Left lung (tissue), 10 donors: ENCODE results near the gene RAVER1. TPM values are rescaled to one million over a fixed set of nuclear protein-coding genes. Genes with fewer than 3 reads are reported as not detected.

Source experiments
- ATAC-seq: fragments of 200-7000 bp; cut with Tn5 transposase; one replicate; pipeline ENCODE4 v1.9.1; 2020; ENCODE audit warnings: moderate library complexity
- DNase-seq, 4 donors: peaks; one replicate each; pipeline ENCODE4 v3.0.0-alpha.2; 2013 to 2020
- H3K27ac ChIP-seq, 2 donors: fragments of 200-600 bp; sonication (generic) in 1 of 2; one replicate each; pipeline versions ENCODE4 v1.5.0 to v1.8.0; 2020 to 2021
- H3K27me3 ChIP-seq, 2 donors: fragments of 200-600 bp; sonication (generic) in 1 of 2; one replicate each; pipeline versions ENCODE4 v1.5.0 to v1.8.0; 2020 to 2021
- H3K36me3 ChIP-seq, 2 donors: fragments of 200-600 bp; sonication (generic) in 1 of 2; one replicate each; pipeline versions ENCODE4 v1.5.0 to v1.8.0; 2020 to 2021
- H3K4me1 ChIP-seq, 2 donors: fragments of 200-600 bp; one replicate each; pipeline ENCODE4 v1.8.0; 2021
- H3K4me3 ChIP-seq, 2 donors: fragments of 200-600 bp; sonication (generic) in 1 of 2; one replicate each; pipeline versions ENCODE4 v1.5.0 to v1.8.0; 2020 to 2021; ENCODE audit warnings: mild to moderate bottlenecking in 1 of 2
- H3K9me3 ChIP-seq, 2 donors: fragments of 200-600 bp; sonication (generic) in 1 of 2; one replicate each; pipeline versions ENCODE4 v1.5.0 to v1.8.0; 2020 to 2021
- intact Hi-C, 2 donors: fragments of 100-400 bp; cut with DNase I; formaldehyde crosslinking; loops; one replicate each; pipeline versions ENCODE4 v1.11.2 to v1.14.2; 2022
- polyA plus RNA-seq, 6 donors: library from polyadenylated mRNA; unstranded; fragments of 120-200 nt; gene quantifications; one replicate each; pipeline ENCODE4 v1.2.1, GENCODE V29; 2013; ENCODE audit not compliant: insufficient read length in 6 of 6
- total RNA-seq, 2 donors: library from RNA; stranded (reverse); fragmentation: NEBNext Ultra II Directional; extraction: Animal tissue kit (Norgen Biotek cat#: 25700); gene quantifications; one replicate each; pipeline ENCODE4 v1.2.1, GENCODE V29; 2021
- TF ChIP-seq, protein P1 (sequence below), 2 donors: fragments of 200-600 bp; sonication (generic) in 1 of 2; IDR thresholded peaks; one replicate each; pipeline versions ENCODE4 v1.5.0 to v1.8.0; 2021; ENCODE audit warnings: antibody characterized with exemption in 2 of 2
- donor health status: DM: no; HTN: yes; CAD: no.
- donor health status: DM: no; HTN: no; CAD: no.

The RAVER1 gene
- total and polyA plus RNA-seq, 8 donors = 21.6 to 39.0 (median 29.7) TPM

DNA sequence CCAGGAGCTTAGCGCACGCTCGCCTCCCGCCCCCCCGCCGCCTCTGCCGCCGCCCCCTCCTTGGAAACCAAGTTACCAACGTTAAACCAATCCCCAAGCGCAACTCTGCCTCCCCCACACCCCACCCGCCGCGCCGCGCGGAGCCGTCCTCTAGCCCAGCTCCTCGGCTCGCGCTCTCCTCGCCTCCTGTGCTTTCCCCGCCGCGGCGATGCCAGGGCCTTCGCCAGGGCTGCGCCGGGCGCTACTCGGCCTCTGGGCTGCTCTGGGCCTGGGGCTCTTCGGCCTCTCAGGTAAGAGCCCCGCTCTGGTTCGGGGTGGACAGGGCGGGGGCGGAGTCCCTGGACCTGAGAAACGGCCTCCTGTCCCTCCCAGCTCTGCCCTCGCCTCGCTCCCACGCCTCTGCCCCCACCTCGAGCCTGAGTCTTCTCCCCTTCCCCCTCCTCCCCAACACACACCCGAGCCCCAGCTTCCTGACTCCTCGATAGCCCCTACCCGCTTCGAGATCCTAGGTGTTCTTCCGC lies 43.4 kb downstream of the RAVER1 start, which contains the start of gene ICAM5:
TSS of gene ICAM5 (plus strand) at position 117 of the 521 bp plus-strand sequence. CDS start at position 209, 92 bp downstream.
- H3K27me3 ChIP-seq = peaks cover 25 to 77% of the 10 kb centered on the region in 2 donors
- peaks cover 47 to 98% of the 10 kb centered on the region in 2 donors for H3K4me1 ChIP-seq
- ATAC-seq = peak; percentile 0
- H3K4me3 ChIP-seq = peak within 1 kb of the TSS; percentile 48
- H3K36me3 ChIP-seq = peaks cover 0 to 14% of the 10 kb centered on the region in 2 donors
- intact Hi-C loops = no loop called here
- H3K27ac ChIP-seq = peak within 1 kb of the TSS; percentile 18 to 33
- TF ChIP-seq, protein P1, sequence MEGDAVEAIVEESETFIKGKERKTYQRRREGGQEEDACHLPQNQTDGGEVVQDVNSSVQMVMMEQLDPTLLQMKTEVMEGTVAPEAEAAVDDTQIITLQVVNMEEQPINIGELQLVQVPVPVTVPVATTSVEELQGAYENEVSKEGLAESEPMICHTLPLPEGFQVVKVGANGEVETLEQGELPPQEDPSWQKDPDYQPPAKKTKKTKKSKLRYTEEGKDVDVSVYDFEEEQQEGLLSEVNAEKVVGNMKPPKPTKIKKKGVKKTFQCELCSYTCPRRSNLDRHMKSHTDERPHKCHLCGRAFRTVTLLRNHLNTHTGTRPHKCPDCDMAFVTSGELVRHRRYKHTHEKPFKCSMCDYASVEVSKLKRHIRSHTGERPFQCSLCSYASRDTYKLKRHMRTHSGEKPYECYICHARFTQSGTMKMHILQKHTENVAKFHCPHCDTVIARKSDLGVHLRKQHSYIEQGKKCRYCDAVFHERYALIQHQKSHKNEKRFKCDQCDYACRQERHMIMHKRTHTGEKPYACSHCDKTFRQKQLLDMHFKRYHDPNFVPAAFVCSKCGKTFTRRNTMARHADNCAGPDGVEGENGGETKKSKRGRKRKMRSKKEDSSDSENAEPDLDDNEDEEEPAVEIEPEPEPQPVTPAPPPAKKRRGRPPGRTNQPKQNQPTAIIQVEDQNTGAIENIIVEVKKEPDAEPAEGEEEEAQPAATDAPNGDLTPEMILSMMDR (IDR thresholded peaks at IDR 0.05) = no peak
- peak in 2 of 4 donors; percentile 50 to 86 for DNase-seq
- no peaks in the 10 kb centered on the region for H3K9me3 ChIP-seq

DNA sequence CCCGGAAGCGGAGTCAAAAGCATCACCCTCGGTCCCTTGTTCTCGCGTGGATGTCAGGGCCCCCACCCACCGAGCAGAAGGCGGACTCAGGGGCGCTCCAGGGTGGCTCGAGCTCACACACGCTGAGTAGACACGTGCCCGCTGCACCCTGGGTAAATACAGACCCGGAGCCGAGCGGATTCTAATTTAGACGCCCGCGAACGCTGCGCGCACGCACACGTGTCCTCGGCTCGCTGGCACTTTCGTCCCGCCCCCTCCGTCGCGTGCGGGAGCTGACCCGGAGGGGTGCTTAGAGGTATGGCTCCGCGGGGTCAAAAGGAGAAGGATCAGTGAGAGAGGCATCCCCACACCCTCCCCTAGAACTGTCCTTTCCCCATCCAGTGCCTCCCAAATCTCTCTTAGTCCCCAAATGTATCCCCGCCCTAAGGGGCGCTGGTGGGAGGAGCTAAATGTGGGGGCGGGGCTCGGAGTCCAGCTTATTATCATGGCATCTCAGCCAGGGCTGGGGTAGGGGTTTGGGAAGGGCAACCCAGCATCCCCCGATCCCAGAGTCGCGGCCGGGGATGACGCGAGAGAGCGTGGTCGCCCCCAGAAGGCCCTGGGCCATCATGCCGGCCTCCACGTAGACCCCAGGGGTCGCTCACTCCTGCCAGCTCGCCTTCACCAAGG lies 44.0 kb downstream of the RAVER1 start:
- H3K9me3 ChIP-seq = no peaks in the 10 kb centered on the region
- peaks cover 0 to 20% of the 10 kb centered on the region in 2 donors for H3K36me3 ChIP-seq
- peaks cover 47 to 98% of the 10 kb centered on the region in 2 donors for H3K4me1 ChIP-seq
- TF ChIP-seq, protein P1 (IDR thresholded peaks at IDR 0.05) = no peak
- intact Hi-C loops = no loop called here
- DNase-seq = peak; percentile 52 to 85 (median 66)
- H3K27ac ChIP-seq = peak overlapping the region; percentile 2 to 33
- peak; percentile 4 for ATAC-seq
- peak overlapping the region; percentile 48 for H3K4me3 ChIP-seq
- H3K27me3 ChIP-seq = peaks cover 19 to 71% of the 10 kb centered on the region in 2 donors

DNA sequence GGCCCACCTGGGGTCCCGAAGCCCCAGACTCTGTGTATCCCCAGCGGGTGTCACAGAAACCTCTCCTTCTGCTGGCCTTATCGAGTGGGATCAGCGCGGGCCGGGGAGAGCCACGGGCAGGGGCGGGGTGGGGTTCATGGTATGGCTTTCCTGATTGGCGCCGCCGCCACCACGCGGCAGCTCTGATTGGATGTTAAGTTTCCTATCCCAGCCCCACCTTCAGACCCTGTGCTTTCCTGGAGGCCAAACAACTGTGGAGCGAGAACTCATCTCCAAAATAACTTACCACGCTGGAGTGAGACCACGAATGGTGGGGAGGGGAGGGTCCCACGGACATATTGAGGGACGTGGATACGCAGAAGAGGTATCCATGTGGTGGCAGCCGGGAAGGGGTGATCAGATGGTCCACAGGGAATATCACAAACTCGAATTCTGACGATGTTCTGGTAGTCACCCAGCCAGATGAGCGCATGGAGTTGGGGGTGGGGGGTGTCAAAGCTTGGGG lies 44.6 kb downstream of the RAVER1 start:
- peaks cover 14 to 65% of the 10 kb centered on the region in 2 donors for H3K27me3 ChIP-seq
- peaks cover 0 to 26% of the 10 kb centered on the region in 2 donors for H3K36me3 ChIP-seq
- H3K4me3 ChIP-seq = peak overlapping the region; percentile 48
- peak overlapping the region; percentile 2 to 33 for H3K27ac ChIP-seq
- ATAC-seq (peak; percentile 6), DNase-seq (peak in 3 of 4 donors; percentile 52 to 82 (median 76))
- intact Hi-C loops = no loop called here
- peaks cover 47 to 99% of the 10 kb centered on the region in 2 donors for H3K4me1 ChIP-seq
- no peaks in the 10 kb centered on the region for H3K9me3 ChIP-seq
- TF ChIP-seq, protein P1 (IDR thresholded peaks at IDR 0.05) = no peak

GRCh38 chr19:10286803-10287737 lies 46.3 kb downstream of the RAVER1 start, which contains the start of gene ICAM4:
Gene ICAM4 (plus strand): TSS chr19:10286955. CDS start chr19:10287013, 58 bp downstream.
- Histone ChIP-seq H3K27ac (peak within 1 kb of the TSS; percentile 64 to 77), H3K4me3 (peak within 1 kb of the TSS in 1 of 2 donors; percentile 29), H3K27me3 (peaks cover 9 to 49% of the 10 kb centered on the region in 2 donors), H3K4me1 (peaks cover 47 to 99% of the 10 kb centered on the region in 2 donors), H3K9me3 (no peaks in the 10 kb centered on the region), H3K36me3 (peaks cover 0 to 43% of the 10 kb centered on the region in 2 donors)
- intact Hi-C loops = no loop called here
- TF ChIP-seq, protein P1 (IDR thresholded peaks at IDR 0.05) = no peak
- DNase-seq (peak; percentile 85 to 96 (median 90)), ATAC-seq (peak; percentile 51)
